Right forelimb (tissue), 1 donor: Measurements from ENCODE around the gene CFAP92.
A peak's percentile ranks its signal among the peaks of the same experiment; 100 is the strongest.

Experiments used
- DNase-seq: peaks from one replicate; pipeline ENCODE4 v3.0.0-alpha.2; 2018

The CFAP92 gene, protein sequence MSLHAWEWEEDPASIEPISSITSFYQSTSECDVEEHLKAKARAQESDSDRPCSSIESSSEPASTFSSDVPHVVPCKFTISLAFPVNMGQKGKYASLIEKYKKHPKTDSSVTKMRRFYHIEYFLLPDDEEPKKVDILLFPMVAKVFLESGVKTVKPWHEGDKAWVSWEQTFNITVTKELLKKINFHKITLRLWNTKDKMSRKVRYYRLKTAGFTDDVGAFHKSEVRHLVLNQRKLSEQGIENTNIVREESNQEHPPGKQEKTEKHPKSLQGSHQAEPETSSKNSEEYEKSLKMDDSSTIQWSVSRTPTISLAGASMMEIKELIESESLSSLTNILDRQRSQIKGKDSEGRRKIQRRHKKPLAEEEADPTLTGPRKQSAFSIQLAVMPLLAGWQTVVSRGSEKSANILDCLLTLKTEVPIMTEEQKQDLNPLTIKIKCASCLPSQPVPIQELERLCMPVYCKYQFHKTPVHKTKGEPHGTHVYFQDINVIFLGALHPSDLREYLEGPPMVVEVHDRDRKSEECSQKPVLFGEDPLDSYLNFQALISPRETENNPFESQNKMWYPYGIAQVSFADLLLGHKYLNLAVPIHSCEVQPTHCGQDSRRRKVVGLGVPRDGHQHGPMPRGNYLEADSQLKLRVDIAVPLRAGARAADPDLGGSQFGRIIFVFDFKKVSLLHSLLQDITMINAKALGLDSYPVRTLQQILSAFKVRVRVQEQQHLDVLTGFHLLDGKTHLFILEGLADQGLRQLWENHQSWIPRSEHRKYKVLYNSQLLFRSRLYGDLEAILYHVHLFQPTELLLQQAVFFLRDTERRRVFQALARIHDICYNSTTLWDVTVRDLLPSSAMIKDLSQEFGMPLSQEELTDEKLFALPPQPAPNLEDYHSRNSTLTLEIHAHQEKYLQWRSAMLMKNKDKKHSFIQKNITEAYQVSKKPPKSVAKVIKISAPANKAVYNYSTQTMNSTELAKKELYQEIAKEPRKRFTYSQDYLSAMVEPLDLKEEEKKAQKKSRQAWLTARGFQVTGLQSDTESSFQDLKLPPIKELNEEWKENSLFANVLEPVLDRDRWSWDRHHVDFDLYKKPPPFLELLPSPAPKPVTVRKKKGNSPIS

DNA sequence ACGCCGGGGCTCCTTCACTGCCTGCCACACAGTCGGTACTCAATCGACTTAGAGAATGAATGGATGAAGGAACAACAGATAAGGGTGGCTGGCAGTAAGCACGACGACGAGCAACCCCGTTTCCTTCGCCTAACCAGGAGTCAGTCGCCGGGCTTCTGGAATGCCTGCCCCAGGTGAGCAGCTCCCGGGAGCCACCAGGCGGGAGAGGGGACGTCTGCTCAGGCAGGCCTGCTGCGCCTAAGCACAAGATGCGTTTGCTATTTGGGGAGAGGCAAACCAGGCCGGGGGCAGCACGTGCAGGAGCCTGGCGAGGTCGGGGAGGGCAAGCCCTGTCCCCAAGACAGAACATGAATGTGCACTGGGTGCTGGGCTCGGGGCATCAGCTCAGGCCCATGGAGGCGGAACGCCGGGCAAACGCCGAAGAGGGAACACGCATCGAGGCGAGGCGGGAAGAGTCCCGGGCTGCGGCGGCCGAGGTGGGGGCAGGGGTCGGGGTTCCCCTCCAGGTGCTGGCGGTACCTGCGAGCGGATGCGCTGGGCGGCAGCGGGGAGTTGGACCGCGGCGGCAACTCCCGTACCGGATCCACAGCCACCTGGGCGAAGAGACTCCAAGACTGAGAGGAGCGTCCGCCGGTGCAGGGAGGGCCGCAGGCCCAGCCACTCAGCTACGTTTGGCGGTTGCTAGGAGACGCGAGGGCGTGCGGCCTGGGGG, at the start of gene CFAP92:
Gene CFAP92 (minus strand): TSS at position 616 of the 712 bp plus-strand sequence. CDS start 772 bp downstream, outside the sequence.
- DNase-seq: peak; percentile 90

DNA sequence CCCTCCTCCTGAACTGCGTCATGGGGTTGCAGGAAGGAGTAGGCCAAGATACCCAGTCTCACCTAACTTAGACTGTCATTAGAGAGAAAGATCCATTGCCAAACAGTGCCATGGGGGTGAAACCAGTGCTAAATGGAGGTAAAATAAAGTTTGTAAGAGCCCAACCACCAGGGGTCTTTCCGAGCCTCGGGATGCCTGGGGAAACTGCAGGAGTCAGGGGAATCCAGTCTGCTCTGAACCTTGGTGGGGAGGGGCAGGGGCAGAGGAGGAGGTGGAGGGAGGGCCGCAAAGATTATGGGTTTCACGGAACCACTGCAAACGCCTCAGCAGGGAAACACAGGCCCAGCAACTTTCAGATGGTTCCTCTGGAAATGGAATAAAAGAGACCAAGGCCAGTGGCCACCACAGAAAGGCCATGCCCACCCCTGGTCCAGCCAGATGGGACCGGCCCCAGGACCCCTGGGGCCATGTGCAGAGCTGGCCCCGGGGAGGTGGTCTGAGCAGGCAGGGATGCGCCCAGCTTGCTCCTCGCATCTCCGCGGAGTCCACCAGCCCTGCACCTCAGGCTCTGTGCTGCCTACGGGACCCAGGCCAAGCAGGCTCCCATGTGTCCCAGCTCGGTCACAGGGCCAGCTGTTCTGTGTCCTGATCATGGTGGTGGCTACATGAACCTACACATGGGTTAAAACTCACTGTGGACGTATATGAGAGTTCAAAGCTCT, 46.9 kb upstream of the CFAP92 start:
- DNase-seq: no peak

DNA sequence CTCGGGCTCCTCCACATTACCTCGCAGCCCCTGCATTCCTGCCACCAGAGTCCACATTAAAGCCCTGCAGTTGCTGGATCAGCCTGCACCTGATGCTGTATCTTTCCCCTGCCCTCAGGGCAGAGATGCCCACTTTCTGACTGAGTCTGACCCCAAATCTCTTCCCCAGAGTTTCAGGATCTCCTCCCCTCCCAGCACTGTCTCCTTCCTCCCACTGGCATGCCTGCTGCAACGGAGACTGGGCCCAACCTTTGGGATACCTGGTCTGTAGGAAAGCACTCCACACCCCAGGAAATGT, 46.1 kb upstream of the CFAP92 start:
- no peak for DNase-seq

DNA sequence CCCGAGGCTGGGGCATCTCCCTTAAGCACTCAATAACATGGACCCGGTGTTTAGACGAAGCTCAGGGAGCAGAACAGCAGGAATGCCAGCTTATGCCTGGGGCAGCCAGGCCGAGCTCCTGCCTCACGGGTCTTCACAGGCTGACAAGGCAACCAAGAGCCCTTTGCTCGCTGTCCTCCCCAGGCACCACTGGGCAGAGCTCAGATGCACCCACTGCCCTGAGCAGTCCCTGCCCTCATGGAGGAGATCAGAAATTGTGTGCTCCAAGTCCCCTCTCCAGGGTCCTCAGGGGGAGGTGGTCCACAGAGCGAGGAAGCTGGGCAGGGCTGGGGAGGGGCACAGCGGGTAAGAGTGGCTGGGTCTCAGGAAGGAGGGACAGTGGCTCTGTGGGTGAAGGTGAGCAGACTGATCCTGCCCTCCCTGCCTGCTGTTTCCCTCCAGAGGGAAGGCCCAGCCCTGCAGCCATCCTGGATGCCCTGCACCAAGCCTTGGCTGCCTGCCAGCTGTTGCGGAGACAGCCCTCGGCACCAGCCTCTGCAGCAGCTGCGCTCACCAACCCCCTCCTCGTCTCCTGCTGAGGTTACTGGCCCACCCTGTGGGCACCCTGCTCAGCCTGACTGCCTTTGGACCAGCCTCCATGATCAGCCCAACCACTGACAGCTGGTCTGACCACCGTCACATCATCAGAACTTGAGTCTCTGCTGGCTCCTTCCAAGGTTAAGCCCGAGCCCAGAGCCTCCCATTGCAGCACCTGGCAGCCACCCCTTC, 45.6 kb upstream of the CFAP92 start:
- no peak for DNase-seq

DNA sequence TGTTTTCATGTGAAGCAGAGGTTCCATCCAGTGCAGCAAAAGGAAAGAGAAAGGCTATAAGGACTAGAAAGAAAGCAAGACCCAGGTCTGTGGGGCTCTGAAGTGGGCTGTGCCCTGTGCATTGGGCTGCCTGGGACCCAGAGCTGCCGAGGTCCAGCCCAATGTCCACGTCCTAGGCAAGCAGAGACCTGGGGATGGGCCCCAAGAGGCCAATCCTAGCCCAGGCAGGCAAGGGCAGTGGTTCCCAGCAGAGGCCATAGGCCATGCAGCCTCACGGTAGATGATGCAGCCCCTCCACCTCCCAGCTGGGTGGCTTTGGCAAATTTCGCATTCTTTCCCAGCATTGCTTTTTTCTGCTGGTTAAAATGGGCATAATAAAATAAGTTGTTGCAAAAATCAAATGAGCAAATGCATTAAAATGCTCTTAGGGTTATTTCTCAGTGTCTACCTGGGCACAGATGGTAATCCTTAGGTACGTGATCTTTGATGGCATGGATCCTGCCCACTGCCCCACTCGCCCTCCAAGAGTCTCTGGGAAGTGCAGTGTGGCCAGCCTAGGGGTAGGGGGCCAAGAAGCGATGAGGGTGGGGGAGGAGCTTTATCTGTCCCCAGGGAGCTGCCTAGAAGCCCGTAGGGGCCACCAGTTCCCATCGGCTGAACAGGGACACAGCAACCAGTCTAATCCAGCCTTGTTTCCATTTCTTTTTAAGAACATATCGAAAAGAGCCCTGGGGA, 44.4 kb upstream of the CFAP92 start:
- DNase-seq: no peak

DNA sequence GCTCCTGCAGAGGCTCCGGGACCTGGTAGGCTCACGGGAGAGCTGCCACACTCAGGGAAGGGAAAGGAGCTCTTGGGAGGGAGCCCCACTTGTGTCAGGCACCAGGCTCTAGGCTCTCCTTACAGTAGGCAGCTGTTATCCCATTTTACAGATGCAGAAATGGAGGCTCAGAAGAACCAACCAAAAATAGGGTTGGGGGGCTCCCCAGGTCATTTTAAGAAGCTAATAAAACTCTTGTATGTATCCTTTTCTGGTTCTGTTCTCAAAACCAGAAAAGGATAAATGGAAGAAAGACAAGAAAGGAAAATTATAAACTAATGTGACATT, 43.2 kb upstream of the CFAP92 start:
- no peak for DNase-seq

DNA sequence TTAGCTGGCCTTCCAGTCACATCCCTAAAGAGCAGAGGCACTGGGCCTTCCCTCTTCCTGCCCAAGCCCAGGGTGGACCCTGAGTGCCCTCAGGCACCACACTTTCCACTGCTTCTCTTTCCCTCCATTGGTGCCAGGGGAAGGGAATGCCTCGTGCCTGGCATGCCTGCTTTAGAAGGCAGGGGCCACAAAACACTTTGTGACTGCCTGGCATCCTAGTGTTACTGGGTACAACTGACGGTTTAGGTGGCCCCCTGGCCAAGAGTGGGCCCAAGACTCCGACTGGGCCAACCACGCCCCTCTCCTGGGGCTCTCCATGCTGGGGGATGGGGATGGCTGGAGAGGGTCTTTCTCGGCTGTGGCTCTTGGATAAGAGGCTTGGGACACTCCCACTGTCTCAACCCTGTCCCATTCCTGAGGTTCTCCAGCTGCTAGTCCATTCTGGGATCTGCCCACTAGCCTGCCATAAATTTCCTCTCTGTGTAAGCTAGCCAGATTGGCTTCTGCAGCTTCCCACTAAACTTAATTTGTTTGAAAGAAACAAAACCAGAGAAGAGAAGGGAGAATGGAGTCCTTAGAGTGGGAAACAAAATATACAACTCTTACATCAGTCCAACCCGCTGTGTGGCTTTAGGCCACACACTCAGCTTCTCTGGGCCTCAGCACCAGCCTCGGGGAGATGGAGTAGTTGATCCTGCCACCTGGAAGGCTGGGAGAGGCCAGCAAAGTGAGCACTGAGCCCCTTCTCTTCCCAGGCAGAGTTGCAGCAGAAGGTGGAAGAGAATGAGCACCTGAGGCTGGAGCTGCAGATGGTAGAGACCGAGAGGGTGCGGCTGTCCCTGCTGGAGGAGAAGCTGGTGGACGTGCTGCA, 42.6 kb upstream of the CFAP92 start:
- DNase-seq: no peak

DNA sequence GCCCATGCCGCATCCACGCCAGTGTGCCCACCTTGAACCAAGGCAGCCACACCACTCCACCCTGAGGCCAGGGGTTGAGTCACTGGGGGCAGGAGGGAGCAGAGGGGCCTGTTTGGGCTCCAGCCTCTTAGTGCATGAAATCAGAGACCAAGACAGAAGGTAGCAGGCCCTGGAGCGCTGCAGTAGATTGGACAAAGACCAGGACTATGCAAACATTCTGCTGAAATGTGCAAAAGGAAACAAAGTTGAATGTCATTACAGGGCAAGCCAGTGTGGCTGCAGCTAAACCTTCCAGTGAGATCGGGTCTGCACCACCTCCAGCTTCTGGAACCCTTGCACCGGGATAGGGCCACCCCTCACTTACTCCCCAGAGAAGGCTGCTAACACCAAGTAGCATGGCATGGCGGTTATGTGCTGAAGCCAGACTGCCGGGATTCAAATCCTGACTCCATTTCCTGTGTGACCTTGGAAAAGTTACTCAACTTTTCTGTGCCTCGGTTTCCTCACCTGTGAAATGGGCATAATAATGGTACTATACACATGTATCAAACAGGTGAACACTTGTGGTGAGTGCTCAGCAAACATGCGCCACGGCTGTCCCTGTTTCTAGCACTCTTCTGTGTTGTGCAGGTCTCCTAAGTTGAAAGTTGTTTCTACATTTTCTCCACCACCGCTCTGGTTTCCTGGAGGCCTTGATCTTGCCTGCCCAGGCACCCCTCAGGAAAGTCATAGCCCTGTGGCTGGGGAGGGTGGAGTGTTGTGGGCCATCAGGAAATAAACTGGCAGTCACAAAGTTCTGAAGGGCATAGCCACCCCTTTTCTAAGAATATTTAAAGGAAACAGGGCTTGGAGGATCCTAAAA, 41.7 kb upstream of the CFAP92 start:
- DNase-seq: no peak

DNA sequence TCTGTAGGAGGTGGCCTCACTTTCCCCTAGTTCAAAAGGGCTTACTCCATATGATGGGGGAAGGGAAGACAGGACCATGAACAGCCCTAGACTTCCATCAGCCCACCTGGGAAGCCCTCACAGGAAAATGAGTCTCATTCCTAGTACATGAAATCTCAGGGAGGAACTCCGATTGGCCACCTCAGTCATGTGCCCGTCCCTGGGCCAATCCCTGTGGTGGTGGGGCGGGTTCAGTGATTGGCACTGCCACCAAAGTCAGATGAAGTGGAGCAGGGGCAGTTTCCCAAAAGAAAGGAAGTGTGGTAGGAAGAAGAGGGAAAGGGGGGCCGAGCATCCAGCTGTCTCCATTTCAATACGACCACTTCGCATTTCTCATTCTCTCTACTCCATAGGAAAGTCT, 40.8 kb upstream of the CFAP92 start:
- DNase-seq: no peak

DNA sequence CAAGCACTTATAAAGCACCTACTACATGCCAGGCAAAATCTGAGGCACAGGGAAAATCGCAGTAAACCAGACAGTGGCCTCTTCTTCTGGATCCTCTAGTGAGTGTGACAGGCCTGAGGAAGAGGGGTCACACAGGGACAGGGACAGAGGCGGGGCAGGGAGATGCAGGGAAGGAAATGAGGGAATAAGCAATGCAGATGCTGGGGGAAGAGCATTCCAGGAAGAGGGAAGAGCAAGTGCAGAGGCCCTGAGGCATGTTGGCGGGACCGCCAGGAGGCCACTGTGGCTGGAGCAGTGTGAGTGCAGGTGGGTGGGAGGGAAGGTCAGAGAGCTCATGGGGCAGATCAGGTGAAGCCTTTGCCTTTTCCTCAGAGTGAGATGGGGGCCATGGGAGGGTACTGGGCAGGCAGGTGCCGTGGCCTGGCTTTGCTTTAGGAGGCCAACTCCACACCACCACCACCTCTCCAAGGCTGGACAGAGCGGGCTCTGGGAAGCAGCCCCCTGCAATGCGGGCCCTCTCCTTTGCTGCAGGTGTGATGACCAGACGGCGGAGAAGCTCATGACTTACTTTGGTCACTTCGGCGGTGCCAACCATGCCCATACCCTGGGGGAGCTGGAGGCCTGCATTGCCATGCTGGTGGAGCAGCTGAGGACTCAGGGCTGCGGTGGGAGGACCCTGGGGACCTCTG, 39.9 kb upstream of the CFAP92 start:
- DNase-seq: no peak

DNA sequence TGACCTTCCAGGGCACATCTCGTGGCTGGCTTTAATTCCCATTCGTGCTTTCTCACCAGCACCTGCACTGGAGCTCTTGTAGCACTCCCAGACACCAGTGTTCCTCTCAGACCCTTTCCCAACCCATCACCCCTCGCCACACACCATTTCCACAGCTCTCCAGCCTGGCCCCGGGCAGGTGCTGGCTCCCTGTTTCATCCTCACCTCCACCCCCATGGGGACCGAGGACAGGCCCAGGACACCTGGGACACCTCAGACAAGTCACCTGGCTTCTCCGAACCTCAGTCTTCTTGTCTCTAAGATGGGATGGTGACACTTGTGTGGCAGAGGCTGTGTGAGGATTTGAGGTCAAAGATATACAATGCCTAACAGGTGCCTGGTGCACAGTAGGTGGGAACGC, 39.3 kb upstream of the CFAP92 start:
- DNase-seq: no peak

DNA sequence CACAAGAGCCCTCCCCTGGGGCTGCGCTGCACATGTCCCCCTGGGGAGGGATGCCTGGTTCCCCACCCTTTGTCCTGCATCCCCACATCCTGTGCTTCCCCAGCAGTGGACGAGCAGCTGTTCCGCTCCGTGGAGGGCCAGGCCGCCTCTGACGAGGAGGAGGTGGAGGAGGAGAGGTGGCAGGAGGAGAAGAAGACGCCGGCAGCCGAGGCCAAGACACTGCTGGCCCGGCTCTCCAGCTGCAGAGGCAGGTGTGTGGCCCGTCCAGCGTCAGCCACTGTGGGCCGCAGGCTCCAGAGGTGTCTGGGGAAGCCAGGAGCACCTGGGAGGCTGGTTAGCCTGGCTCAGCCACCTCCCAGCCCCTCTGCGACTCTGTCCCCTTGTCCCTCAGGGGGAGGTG, 38.8 kb upstream of the CFAP92 start:
- DNase-seq: no peak

DNA sequence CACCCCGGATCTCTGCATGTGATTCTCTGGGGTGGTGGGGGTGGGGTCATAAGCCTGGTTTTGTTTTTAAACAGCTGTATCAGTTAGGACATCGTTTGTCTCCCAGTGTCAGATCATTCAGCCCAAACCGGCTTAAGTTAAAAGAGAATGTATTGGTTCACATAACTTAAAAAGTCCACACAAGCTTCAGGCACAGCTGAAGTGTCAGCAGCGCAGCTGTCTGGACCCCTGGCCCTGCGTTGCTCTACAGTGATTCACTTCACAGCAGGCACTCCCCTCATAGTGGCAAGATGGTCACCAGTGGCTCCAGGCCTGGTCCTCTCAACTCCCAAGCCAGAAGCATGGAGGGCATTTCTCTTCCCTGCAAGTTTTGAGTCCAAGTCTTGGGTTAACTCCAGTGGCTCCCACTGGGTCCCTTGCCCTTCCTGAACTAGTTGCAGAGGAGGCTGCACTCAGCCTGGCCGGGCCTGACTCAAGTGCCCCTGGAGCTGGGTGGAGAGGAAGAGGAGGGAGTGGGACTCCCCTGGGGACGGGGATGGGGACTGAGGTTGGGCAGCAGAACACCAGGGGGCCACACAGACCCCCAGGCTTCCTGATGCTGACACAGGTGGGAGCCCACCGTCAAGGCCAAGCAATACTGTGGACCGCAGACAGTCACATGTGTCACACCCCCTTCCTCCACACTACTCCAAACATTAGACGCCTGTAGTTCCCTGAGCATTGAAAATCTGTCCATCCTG, 37.8 kb upstream of the CFAP92 start:
- no peak for DNase-seq

DNA sequence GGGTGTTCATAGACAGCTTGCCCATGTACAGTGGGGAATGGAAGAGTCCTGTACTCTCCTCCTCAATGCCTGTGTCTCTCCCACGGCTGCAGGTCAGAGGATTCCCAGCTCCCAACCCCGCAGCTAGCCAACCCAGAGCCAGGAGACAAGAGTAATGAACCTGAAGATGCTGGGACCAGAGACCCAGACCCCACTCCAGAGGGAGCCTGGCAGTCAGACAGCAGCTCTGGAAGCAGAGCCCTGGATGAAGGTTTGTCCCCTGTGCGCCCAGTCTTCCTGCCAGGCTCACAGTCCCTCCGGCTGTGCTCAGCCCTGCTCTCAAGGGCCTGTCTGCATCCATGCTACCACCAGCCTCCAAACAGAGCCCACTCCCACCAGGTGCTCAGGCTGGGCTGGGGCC, 36.7 kb upstream of the CFAP92 start:
- DNase-seq: no peak

DNA sequence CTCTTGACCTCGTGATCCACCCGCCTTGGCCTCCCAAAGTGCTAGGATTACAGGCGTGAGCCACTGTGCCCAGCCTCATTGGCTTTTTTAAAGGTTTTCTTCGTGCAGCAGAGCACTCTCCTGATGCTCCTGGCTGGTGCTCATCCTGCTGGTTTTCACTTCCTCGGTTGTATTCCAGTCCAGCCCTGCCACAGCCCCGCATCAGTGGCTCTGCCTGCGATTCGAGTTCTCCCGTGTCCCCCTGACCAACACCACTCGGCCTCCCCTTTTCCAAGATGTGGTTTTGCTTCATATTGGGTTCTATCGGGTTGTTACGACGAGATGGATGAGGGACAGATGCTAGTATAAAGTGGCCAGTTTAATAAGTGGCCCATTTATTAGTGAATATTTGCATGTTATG, 35.0 kb upstream of the CFAP92 start:
- DNase-seq: no peak

DNA sequence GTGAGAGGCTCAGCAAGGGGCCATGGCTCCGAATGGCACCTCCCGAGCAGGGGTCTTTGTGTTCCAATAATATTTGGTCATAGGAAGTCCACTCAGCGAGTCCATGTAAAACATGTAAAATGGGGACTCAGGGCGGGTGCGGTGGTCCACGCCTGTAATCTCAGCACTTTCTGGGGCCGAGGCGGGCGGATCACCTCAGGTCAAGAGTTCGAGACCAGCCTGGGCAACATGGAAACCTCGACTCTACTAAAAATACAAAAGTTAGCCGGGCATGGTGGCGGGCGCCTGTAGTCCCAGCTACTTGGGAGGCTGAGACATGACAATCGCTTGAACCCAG, 33.6 kb upstream of the CFAP92 start:
- DNase-seq: no peak

DNA sequence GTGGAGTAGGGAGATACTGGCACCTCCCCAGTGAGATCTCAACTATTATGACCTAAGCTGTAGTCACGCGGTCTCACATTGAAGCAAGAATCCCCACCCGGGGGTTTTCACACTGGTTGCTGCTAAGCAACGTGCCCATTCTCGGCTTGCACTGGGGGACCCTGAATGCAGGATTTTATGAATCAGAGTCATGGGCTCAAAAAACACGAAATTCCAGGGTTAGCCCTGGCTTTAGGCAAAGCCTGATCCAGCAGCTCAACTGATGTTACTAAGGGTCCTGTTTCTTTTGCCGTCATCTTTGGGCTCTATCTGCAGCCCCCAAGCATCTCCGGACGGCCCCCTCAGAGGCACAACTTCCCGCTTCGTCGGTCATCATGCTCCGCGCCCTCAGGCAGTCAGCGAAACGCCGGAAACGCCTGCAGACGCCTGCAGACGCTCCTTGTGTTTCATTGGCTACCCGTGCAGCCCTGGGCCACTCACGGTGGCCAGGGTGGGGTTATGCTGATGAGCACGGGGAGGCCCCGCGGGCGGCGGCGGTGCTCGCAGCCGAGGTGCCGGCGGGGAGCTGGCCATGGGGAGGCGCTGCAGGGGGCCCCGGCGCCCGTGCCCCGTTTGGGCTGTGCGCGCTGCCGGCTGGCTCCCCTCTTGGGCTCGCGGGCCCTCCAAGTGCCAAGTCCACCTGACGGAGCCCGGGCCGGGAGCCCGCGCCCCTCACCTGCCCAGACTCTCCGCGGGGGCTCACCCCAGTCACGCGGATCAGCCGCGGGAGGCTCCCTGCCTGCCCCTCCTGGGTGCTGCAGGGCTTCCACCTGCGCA, 33.1 kb upstream of the CFAP92 start:
- peak; percentile 85 for DNase-seq
